K562 (cell line): Measurements from ENCODE around the gene THADA. TPM values are rescaled to one million over a fixed set of nuclear protein-coding genes. Genes with fewer than 3 reads are reported as not detected.

Experiments
- BDP1 ChIP-seq: IDR thresholded peaks from 3 replicates; pipeline ENCODE4 v1.6.1; 2011; ENCODE audit not compliant: insufficient read length, insufficient read depth
- CEBPB ChIP-seq: fragments of 450-650 bp; IDR thresholded peaks from 2 replicates; pipeline ENCODE4 v1.6.1; 2016; ENCODE audit warnings: missing genetic modification characterization, missing compliant biosample characterization
- JUND ChIP-seq, 2 experiments: IDR thresholded peaks; 2 replicates in 1 of 2; 3 replicates in 1 of 2; pipeline ENCODE4 v1.6.1; 2011; ENCODE audit warnings: borderline replicate concordance in 2 of 2, low read depth in 2 of 2, low read length in 2 of 2, improper control_type of control experiment in 1 of 2, missing biosample characterization in 1 of 2, missing genetic modification characterization in 1 of 2, missing genetic modification reagents in 1 of 2
- MEF2D ChIP-seq: conservative IDR thresholded peaks from 2 replicates; pipeline ENCODE4 v1.6.1; 2016; ENCODE audit warnings: low read depth, missing genetic modification characterization, missing compliant biosample characterization
- NCOA6 ChIP-seq: fragments of 450-650 bp; IDR thresholded peaks from 2 replicates; pipeline ENCODE4 v1.6.1; 2017; ENCODE audit warnings: mild to moderate bottlenecking
- NFIX ChIP-seq: fragments of 250-450 bp; sonication (Bioruptor Pico); IDR thresholded peaks from 2 replicates; pipeline ENCODE4 v1.4.0; 2020; ENCODE audit warnings: low read depth, mild to moderate bottlenecking, moderate library complexity
- RBM34 ChIP-seq: fragments of 200-400 bp; formaldehyde crosslinking; IDR thresholded peaks from 2 replicates; pipeline ENCODE4 v1.6.1; 2018; ENCODE audit warnings: low read length, borderline replicate concordance; ENCODE audit not compliant: insufficient read depth
- SNRNP70 ChIP-seq: fragments of 200-400 bp; formaldehyde crosslinking; optimal IDR thresholded peaks from 2 replicates; pipeline ENCODE3; 2017; ENCODE audit warnings: low read depth, low read length
- SP1 ChIP-seq: sonication (generic); formaldehyde crosslinking; IDR thresholded peaks from 2 replicates; pipeline ENCODE4 v1.8.1; 2022; ENCODE audit warnings: mild to moderate bottlenecking, missing genetic modification reagents
- SREBF2 ChIP-seq: sonication (generic); formaldehyde crosslinking; IDR thresholded peaks from 2 replicates; pipeline ENCODE4 v1.4.0; 2020; ENCODE audit warnings: mild to moderate bottlenecking, missing genetic modification reagents
- TEAD2 ChIP-seq: fragments of 450-650 bp; IDR thresholded peaks from 2 replicates; pipeline ENCODE4 v1.6.1; 2016; ENCODE audit warnings: missing genetic modification characterization, control low read depth, missing compliant biosample characterization
- ZKSCAN3 ChIP-seq: fragments of 250-450 bp; sonication (Bioruptor Pico); IDR thresholded peaks from 2 replicates; pipeline ENCODE4 v1.4.0; 2020
- ZNF124 ChIP-seq: sonication (generic); formaldehyde crosslinking; IDR thresholded peaks from 2 replicates; pipeline ENCODE4 v1.8.1; 2022; ENCODE audit warnings: missing genetic modification reagents
- ZNF175 ChIP-seq: fragments of 200-800 bp; sonication (Bioruptor generic); IDR thresholded peaks from 2 replicates; pipeline ENCODE4 v1.6.1; 2016; ENCODE audit warnings: low read depth, mild to moderate bottlenecking, missing genetic modification characterization, missing compliant biosample characterization
- ZNF311 ChIP-seq: fragments of 250-450 bp; sonication (Bioruptor Pico); IDR thresholded peaks from 2 replicates; pipeline ENCODE4 v1.4.0; 2020; ENCODE audit warnings: mild to moderate bottlenecking, moderate library complexity
- ZNF75A ChIP-seq: fragments of 450-650 bp; formaldehyde crosslinking; IDR thresholded peaks from 2 replicates; pipeline ENCODE4 v1.4.0; 2020; ENCODE audit warnings: mild to moderate bottlenecking
- polyA plus RNA-seq, 8 experiments: library from polyadenylated mRNA; depleted of rRNA in 4 of 8; stranded (reverse) in 5 of 8; unstranded in 3 of 8; fragments of >200 nt; fragmentation: Nextera tagmentation in 2 of 8; fragmentation: Illumina TruSeq in 1 of 8; extraction: Ambion mirVana in 2 of 8; extraction: Trizol in 1 of 8; gene quantifications; 2 replicates each; pipeline versions ENCODE4 v1.2.1 to v1.2.3, GENCODE V29; 2011 to 2014; ENCODE audit warnings: inconsistent platforms in 1 of 8, missing spikeins in 1 of 8
- total RNA-seq, 7 experiments: library from RNA; depleted of rRNA in 6 of 7; stranded (reverse); fragments of >200 nt in 6 of 7; fragmentation: Illumina TruSeq in 2 of 7; extraction: Trizol in 2 of 7; gene quantifications; 2 replicates each; pipeline versions ENCODE4 v1.2.1 to v1.2.3, GENCODE V29; 2011 to 2021; ENCODE audit warnings: low replicate concordance in 1 of 7
- TF ChIP-seq, protein P1 (sequence below): fragments of 450-650 bp; conservative IDR thresholded peaks from 2 replicates; pipeline ENCODE4 v1.6.1; 2016; ENCODE audit warnings: missing genetic modification characterization, low read depth, mild to moderate bottlenecking, control low read depth, missing compliant biosample characterization
- TF ChIP-seq, protein P2 (sequence below): conservative IDR thresholded peaks from 2 replicates; pipeline ENCODE4 v1.6.1; 2011; ENCODE audit warnings: low read depth, mild to moderate bottlenecking, low read length; ENCODE audit not compliant: control insufficient read depth
- TF ChIP-seq, protein P3 (sequence below): IDR thresholded peaks from 2 replicates; pipeline ENCODE4 v1.6.1; 2012; ENCODE audit warnings: low read depth, low read length, improper control_type of control experiment, borderline replicate concordance
- TF ChIP-seq, protein P4 (sequence below): fragments of 450-650 bp; IDR thresholded peaks from 2 replicates; pipeline ENCODE4 v1.6.1; 2014; ENCODE audit warnings: low read depth, mild to moderate bottlenecking, moderate library complexity, borderline replicate concordance

The THADA gene
- total and polyA plus RNA-seq, 9 of the 15 experiments (the other 6 are each of a cell fraction or from before 2014, with no cell fraction given): 17.8 to 34.7 (median 31.9) TPM

DNA sequence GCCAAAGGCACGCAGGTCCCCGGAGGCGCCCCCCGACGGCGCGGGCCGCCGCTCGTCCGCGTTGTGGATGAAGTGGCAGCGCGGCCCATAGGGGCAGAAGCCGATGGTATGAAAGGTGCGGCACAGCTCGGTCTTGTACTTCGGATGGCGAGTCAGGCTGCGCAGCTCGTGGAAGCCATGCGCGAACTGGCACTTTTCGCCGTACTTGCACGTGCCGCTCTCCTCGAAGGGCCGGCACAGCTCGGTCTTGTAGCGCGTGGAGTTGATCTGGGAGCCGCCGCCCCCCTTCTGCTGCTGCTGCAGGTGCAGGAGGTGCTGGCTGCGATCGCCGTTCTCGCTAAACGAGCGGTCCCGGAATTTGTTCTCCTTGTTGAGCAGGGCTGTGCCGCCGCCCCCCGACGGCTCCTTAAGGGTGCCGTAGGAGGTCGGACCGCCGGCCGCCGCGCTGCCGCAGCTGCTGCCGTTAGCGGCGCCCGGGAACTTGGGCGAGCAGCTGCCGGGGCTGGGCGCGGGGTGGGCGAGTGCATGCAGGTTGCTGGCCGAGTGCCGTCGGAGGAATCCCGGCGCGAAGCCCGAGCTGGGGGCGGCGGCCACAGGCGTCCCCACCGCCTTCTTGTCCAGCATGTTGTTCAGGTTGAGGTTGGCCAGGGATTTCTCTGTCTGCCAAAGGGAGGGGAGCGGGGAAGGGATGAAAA lies 370.6 kb downstream of the THADA start (continued):
- TF ChIP-seq NCOA6 (no peak), ZKSCAN3 (CRISPR knock-in tag) (no peak), ZNF124 (CRISPR knock-in tag) (no peak), ZNF311 (CRISPR knock-in tag) (0 out of 2 replicates have a peak, but pooled peaks have one; percentile 55), ZNF75A (no peak), RBM34 (no peak), SP1 (peak; percentile 13), SNRNP70 (no peak), SREBF2 (no peak), BDP1 (no peak), ZNF175 (peak; percentile 41; the same call in 1 of the 2 replicates), JUND (IDR thresholded peaks at IDR 0.05; ENCODE audit: borderline replicate concordance, low read depth, low read length) (no peak), JUND (tag; IDR thresholded peaks at IDR 0.05; ENCODE audit: borderline replicate concordance, low read depth, low read length) (no peak), CEBPB (tag) (no peak), TEAD2 (tag) (no peak), NFIX (CRISPR knock-in tag) (no peak), MEF2D (tag) (no peak)
- TF ChIP-seq, protein P1, sequence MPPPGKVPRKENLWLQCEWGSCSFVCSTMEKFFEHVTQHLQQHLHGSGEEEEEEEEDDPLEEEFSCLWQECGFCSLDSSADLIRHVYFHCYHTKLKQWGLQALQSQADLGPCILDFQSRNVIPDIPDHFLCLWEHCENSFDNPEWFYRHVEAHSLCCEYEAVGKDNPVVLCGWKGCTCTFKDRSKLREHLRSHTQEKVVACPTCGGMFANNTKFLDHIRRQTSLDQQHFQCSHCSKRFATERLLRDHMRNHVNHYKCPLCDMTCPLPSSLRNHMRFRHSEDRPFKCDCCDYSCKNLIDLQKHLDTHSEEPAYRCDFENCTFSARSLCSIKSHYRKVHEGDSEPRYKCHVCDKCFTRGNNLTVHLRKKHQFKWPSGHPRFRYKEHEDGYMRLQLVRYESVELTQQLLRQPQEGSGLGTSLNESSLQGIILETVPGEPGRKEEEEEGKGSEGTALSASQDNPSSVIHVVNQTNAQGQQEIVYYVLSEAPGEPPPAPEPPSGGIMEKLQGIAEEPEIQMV (tag): no peak
- TF ChIP-seq, protein P2, sequence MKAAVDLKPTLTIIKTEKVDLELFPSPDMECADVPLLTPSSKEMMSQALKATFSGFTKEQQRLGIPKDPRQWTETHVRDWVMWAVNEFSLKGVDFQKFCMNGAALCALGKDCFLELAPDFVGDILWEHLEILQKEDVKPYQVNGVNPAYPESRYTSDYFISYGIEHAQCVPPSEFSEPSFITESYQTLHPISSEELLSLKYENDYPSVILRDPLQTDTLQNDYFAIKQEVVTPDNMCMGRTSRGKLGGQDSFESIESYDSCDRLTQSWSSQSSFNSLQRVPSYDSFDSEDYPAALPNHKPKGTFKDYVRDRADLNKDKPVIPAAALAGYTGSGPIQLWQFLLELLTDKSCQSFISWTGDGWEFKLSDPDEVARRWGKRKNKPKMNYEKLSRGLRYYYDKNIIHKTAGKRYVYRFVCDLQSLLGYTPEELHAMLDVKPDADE: no peak
- TF ChIP-seq, protein P3, sequence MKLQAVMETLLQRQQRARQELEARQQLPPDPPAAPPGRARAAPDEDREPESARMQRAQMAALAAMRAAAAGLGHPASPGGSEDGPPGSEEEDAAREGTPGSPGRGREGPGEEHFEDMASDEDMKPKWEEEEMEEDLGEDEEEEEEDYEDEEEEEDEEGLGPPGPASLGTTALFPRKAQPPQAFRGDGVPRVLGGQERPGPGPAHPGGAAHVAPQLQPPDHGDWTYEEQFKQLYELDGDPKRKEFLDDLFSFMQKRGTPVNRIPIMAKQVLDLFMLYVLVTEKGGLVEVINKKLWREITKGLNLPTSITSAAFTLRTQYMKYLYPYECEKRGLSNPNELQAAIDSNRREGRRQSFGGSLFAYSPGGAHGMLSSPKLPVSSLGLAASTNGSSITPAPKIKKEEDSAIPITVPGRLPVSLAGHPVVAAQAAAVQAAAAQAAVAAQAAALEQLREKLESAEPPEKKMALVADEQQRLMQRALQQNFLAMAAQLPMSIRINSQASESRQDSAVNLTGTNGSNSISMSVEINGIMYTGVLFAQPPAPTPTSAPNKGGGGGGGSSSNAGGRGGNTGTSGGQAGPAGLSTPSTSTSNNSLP: no peak
- TF ChIP-seq, protein P4, sequence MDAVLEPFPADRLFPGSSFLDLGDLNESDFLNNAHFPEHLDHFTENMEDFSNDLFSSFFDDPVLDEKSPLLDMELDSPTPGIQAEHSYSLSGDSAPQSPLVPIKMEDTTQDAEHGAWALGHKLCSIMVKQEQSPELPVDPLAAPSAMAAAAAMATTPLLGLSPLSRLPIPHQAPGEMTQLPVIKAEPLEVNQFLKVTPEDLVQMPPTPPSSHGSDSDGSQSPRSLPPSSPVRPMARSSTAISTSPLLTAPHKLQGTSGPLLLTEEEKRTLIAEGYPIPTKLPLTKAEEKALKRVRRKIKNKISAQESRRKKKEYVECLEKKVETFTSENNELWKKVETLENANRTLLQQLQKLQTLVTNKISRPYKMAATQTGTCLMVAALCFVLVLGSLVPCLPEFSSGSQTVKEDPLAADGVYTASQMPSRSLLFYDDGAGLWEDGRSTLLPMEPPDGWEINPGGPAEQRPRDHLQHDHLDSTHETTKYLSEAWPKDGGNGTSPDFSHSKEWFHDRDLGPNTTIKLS: no peak
